Mucosa of gallbladder (tissue), 1 donor: ENCODE results near the gene AASDHPPT. TPM values are rescaled to one million over a fixed set of nuclear protein-coding genes. Genes with fewer than 3 reads are reported as not detected.
"Not testable (repeated sequence)": the region's sequence is repeated elsewhere in the genome, so short reads cannot be mapped to it uniquely, and the experiment has no call there.

Experiments used
- DNase-seq: peaks from one replicate; pipeline ENCODE4 v3.0.0-alpha.2; 2020; ENCODE audit warnings: low spot score
- total RNA-seq: library from RNA; stranded (reverse); gene quantifications from one replicate; pipeline ENCODE4 v1.2.1, GENCODE V29; 2021
- donor health status: DM: no; HTN: no; CAD: no.

AASDHPPT gene
- 26.9 TPM for total RNA-seq

DNA sequence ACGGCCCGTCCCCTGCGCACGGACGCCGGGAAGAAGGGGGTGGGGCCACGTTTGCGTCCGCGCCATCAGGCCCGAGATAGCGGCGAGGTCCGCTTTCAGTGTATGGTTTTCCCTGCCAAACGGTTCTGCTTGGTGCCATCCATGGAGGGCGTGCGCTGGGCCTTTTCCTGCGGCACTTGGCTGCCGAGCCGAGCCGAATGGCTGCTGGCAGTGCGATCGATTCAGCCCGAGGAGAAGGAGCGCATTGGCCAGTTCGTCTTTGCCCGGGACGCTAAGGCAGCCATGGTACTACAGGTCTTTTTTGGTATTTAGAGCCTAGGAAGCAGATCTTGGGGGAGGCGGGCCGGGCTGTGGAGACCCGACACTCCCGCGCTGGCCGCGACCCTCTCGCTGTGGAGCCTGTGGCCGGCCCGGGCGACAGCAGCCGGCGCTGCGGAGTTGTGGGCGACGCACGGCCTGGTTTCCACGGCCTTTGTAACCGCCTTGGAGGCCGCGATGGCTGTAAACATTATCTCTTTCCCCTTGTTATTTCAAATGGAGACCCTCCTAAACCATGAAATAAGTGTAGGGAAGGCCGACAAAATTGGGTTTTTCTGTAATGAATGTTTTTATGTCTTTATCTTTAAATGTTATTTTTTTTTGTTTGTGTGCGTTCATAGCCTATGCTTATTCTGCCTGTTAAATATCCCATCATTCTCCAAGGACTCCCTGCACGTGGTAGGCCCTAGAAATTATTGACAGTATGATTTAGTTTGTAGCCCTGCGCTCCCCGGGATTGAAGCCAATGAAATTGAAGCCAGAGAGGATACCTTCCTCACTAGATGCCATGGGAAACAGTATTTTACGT is at the start of gene AASDHPPT:
TSS of gene AASDHPPT (plus strand) at position 54 of the 847 bp plus-strand sequence. CDS start at position 103, 49 bp downstream.
- no peak for DNase-seq

DNA sequence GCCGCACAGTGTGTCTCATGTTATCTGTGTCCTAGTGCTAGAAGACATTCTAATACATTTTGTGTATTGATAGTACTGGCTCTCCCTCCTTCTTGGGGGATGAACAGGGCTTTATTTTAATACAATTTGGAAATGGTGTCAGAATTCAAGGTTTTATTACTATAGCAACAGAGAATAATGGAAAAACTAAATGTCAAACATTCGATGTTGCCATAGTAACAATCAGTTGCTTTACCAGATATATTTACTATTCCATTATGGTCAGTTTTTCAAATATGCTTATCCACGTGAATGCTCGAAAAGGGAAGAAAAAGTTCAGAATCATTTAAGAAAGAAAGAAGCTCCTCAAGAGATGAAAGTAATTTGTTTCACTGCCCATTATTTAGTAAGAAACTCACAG is 46.9 kb upstream of the AASDHPPT start:
- DNase-seq = no peak

- DNase-seq = no peak
Measured at GRCh38 chr11:106031202-106031810, 46.2 kb upstream of the AASDHPPT start.

- DNase-seq = no peak
Measured at GRCh38 chr11:106031936-106032335, 45.5 kb upstream of the AASDHPPT start.

DNA sequence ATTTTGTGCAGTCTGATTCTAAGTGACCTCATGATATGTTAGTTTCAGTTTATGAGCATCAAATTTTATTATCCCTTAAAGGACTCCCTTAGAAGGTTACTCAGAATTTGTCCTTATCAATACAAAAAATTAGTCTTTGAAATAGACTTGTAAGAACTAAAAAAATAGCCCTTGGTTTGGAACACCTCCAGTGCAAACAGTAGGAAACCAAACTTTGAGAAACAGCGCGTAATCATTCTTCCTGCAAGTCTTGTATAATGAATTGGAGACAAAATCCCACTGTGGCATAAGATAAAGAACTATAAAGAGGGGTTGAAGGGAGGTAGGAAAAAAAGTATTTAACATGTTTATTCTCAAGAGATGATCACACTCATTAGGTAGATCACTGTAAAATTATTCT is 44.6 kb upstream of the AASDHPPT start:
- DNase-seq = no peak

DNA sequence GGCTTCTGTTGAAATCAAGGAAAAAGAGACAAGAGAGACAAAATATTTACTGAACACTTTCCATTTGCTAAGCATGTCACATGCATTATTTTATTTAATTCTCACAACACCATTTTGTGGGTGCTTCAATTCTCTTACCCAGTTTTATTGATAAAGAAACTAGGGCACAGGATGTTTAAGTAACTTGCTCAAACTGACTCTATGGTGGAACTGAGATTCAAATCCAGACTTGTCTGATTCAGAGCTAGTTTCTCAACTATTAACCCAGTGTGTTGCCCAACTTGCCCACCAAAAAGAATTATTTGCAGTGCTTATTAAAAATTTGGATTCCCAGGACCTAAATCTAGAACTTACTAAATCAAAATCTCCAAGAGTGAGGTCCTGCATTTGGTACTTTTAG is 33.9 kb upstream of the AASDHPPT start:
- DNase-seq = no peak

GRCh38 chr11:106047631-106048030 is 29.8 kb upstream of the AASDHPPT start:
- no peak for DNase-seq

GRCh38 chr11:106049727-106050476 is 27.6 kb upstream of the AASDHPPT start:
- DNase-seq = no peak

DNA sequence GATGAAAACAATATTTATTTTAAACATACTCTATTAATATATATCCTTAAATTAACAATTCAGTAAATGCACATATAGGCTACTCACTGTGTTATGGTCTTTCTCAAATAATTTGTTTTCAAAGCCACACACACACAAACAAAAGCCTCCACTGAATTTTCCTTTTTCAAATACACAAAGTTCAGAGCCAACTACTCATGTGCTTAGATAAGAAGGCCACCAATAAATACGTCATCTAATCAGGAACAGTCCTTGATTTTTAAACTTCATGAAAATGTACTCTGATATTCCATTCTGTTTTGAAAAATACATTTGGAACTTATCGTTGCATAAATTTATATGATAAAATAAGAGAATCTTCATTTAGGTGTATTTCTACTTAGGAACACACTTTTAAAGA is 26.4 kb upstream of the AASDHPPT start:
- no peak for DNase-seq

GRCh38 chr11:106058377-106058776 is 19.1 kb upstream of the AASDHPPT start:
- DNase-seq = not testable (repeated sequence)

DNA sequence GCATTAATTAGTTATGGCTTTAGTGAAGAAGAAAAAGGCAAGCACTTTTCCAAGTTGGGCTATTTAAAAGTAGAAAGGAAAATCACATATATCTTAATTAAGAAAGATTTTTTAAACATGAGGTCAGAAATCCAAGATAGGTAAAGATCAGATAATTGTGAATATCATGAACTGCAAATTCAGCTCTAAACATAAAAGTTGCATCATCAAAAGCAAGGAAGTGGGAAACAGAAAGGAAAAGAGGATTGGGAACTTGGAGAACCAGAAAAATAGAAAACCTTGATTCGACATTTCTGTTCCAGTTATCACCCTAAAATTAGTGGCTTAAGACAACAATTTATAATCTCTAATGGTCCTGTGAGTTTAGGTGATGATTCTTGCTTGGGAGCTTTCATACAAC is 17.8 kb upstream of the AASDHPPT start:
- DNase-seq = no peak

DNA sequence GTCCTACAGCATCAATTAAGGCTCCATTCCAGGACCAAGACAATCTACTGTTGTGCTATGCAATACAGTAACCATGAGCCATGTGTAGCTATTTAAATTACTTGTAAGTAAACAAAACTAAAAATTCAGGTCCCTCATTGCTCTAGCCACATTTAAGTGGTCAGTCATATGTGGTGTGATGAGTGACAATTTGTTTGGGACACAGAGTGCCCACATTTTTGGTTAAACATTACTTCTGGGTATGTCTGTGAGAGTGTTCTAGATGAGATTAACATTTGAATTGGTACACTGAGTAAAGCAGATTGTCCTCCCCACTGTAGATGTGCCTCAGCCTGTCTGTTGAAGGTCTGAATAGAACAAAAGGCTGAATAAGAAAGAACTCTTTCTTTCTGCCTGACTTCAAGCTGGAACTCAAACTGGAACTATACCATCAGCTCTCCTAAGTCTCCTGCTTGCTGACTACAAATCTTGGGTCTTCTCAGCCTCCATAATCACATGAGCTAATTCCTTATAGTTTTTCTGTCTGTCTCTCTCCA is 16.1 kb upstream of the AASDHPPT start:
- no peak for DNase-seq

DNA sequence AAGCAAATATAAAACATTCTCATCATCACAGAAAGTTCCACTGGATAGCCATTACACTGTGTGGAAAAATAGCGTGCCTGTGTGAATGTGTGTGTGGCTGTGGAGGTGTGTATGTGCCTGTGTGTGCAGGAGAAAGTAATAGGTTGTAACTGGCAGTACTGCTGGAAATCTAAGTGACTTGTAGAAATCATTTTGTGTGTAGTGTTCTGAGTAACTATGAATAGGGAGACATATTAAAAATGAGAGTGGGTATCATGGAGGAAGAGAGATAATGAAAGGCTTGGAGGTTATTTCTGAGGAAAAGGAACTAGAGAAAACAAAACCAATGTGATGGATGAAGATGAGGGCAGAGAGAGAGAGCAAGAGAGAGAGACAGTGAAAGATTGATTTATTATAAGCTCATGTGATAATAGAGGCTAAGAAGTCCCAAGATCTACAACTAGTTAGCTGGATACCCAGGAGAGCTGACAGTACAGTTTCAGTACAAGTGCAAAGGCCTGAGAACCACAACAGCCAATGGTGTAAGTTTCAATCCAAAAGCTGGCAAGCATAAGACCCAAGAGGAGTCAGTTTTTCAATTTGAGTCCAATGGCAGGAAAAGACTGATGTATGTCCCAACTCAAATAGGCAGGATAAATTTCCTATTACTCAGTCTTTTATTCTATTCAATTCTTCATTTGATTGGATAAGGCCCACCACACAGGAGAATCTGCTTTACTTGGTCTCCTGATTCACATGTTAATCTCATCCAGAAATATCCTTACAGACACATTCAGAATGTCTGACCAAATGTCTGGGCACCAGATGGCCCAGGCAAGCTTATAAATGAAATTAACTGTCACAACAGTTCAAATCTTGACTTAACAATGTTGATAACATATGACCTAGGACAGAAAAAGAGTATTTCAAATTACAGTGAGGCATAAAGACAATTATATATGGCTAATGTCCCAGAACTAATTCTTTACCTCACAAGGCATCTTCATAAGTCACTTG is 15.2 kb upstream of the AASDHPPT start:
- DNase-seq = no peak

DNA sequence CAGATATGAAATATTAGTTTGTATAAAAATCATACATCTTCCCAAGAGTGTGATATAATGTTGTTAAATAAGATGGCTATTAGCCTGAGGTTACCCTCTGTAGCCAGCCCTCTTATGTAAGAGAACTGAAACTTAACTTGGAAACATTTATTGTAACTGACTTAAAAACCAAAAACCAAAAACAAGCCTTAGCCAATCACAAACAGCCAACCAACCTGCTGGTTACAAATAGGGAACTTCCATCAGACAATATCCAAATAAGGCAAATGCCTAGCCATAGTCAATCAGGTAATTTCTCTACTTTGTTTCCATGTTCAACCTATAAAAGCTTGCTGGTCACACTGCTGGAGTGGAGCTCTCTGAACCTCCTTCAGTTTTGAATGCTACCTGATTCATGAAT is 14.5 kb upstream of the AASDHPPT start:
- DNase-seq = no peak

- DNase-seq = no peak
Measured at GRCh38 chr11:106070606-106071005, 6.9 kb upstream of the AASDHPPT start.

DNA sequence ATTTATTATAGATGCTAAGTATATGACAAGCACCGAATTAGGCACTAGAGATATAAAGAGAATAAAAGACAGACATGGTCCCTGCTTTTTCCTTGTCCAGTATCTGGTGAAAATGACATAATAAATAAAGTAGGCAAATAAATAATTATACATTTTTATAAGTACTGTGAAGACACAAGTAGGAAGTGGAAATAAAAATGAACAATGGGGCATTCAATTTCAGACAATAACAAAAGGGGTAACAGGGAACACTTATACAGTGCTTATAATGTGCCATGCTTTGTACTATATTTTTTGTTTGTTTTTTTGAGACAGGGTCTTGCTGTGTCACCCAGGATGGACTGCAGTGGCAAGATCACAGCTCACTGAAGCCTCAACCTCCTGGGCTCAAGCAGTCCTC is 4.7 kb upstream of the AASDHPPT start:
- no peak for DNase-seq

DNA sequence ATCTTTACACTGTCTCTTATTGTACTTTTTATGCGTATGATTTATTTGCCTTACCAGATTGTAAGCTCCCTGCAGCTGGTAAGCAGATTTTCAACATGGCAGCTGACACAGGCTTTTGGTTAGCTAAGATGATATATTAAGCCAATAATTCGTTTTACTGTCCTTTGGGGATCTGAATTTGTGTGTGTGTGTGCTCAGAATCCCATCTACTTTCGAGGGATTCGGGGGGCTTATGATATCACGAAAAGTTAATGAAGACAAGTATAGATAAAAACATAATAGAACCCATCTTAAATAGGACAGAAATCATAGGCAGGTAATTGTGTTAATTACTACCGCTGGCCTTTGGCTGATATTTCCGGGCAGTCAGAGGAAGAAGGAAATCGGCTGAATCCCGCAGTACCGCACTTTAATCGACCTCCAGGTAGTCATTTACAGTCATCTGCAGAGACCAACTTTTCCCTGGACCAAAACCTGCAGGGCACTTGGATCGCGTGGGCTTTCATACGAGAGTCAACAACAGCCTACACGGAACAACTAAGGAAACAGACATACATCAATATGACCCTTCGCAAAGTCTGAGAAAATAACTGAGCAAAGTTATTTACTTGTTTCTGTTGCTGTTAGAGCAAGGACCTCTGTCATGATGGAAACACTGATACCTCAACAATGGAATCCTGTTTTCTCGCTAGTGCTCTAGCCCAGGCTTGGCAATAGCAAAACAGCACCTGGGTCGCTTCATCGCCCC is 1.1 kb upstream of the AASDHPPT start:
- peak; percentile 10 for DNase-seq

- peak; percentile 99 for DNase-seq
Measured at GRCh38 chr11:106076919-106077608, 398 bp upstream of the AASDHPPT start, which contains the start of gene KBTBD3. TSS of gene KBTBD3 (minus strand) at chr11:106077347. CDS start at chr11:106059097, 18,250 bp downstream.

DNA sequence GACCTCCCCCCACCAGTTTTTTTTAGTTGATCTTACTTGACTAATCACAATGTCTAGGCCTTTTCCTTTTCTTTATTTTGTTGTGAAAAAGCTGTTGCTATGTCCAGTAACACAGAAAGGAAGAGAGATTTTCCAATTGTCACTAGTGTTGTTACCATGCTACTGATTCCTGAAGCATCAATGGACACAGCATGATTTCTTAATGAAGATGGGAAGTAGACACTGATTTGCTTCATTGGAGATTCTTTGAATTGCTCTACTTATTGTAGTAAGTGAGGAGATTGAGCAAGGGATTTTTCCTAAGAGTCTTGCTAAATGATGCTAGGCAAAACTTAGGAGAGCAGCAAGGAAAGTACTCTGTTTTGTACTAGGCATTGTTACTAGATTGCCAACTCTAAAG is 4.6 kb downstream of the AASDHPPT start:
- no peak for DNase-seq

GRCh38 chr11:106086135-106086534 is 8.7 kb downstream of the AASDHPPT start:
- DNase-seq = no peak
